ENCODE measurements around the gene SH3PXD2A.
A peak's percentile ranks its signal among the peaks of the same experiment; 100 is the strongest.
"Not testable (repeated sequence)": the region's sequence is repeated elsewhere in the genome, so short reads cannot be mapped to it uniquely, and the experiment has no call there.

Gene SH3PXD2A

GRCh38 chr10:103614306-103615158 lies 240.8 kb downstream of the SH3PXD2A start:
- peak in 1 of 2 donors; percentile 45 for DNase-seq

- no peak for DNase-seq
These were observed 241.8 kb downstream of the SH3PXD2A start for GRCh38 chr10:103613616-103614015.

GRCh38 chr10:103612462-103613365 lies 242.7 kb downstream of the SH3PXD2A start:
- peak; percentile 84 to 93 for DNase-seq

- no peak for DNase-seq
These were observed 244.4 kb downstream of the SH3PXD2A start for GRCh38 chr10:103610921-103611511.

- DNase-seq: no peak
These were observed 245.3 kb downstream of the SH3PXD2A start for GRCh38 chr10:103610083-103610472.

GRCh38 chr10:103609231-103610082 lies 245.9 kb downstream of the SH3PXD2A start:
- no peak for DNase-seq

GRCh38 chr10:103608056-103608455 lies 247.3 kb downstream of the SH3PXD2A start:
- not testable (repeated sequence) for DNase-seq

GRCh38 chr10:103607051-103607450 lies 248.3 kb downstream of the SH3PXD2A start:
- DNase-seq: not testable (repeated sequence)

GRCh38 chr10:103606097-103606438 lies 249.3 kb downstream of the SH3PXD2A start:
- not testable (repeated sequence) for DNase-seq

GRCh38 chr10:103605359-103606096 lies 249.8 kb downstream of the SH3PXD2A start:
- DNase-seq: peak; percentile 37 to 85

GRCh38 chr10:103603382-103603781 lies 252.0 kb downstream of the SH3PXD2A start:
- no peak for DNase-seq

- DNase-seq: no peak
These were observed 252.6 kb downstream of the SH3PXD2A start for GRCh38 chr10:103602852-103603155.

- no peak for DNase-seq
These were observed 253.1 kb downstream of the SH3PXD2A start for GRCh38 chr10:103602028-103602851.

- DNase-seq: no peak
These were observed 254.3 kb downstream of the SH3PXD2A start for GRCh38 chr10:103600956-103601569.

- no peak for DNase-seq
These were observed 255.1 kb downstream of the SH3PXD2A start for GRCh38 chr10:103600325-103600724.

- no peak for DNase-seq
These were observed 255.5 kb downstream of the SH3PXD2A start for GRCh38 chr10:103599907-103600306.

GRCh38 chr10:103599211-103599610 lies 256.2 kb downstream of the SH3PXD2A start:
- DNase-seq: no peak

GRCh38 chr10:103598654-103599115 lies 256.7 kb downstream of the SH3PXD2A start:
- peak; percentile 40 to 64 for DNase-seq

GRCh38 chr10:103597003-103597402 lies 258.4 kb downstream of the SH3PXD2A start:
- DNase-seq: no peak
